ENCODE results near the gene MDC1. TPM values are rescaled to one million over a fixed set of nuclear protein-coding genes. Genes with fewer than 3 reads are reported as not detected.

Gene MDC1
- total RNA-seq, 2 donors from 2014 or later = 11.4 to 18.1 TPM

- Histone ChIP-seq H3K9me3 (no peaks in the 10 kb centered on the region), H3K36me3 (replicated peaks in 1 of 2; ENCODE audit: insufficient read depth in 1 of 2, low read depth in 2 of 2) (no peaks in the 10 kb centered on the region), H3K27me3 (no peaks in the 10 kb centered on the region), H3K4me3 (peak overlapping the region in 1 of 2 donors; percentile 68), H3K27ac (peak overlapping the region in 3 of 4 donors; percentile 90 to 98 (median 95)), H3K4me1 (peaks cover 69% of the 10 kb centered on the region)
- DNase-seq (no peak), ATAC-seq (no peak)
- TF ChIP-seq POLR2A (IDR thresholded peaks at IDR 0.05) = no peak
- TF ChIP-seq, protein P1, sequence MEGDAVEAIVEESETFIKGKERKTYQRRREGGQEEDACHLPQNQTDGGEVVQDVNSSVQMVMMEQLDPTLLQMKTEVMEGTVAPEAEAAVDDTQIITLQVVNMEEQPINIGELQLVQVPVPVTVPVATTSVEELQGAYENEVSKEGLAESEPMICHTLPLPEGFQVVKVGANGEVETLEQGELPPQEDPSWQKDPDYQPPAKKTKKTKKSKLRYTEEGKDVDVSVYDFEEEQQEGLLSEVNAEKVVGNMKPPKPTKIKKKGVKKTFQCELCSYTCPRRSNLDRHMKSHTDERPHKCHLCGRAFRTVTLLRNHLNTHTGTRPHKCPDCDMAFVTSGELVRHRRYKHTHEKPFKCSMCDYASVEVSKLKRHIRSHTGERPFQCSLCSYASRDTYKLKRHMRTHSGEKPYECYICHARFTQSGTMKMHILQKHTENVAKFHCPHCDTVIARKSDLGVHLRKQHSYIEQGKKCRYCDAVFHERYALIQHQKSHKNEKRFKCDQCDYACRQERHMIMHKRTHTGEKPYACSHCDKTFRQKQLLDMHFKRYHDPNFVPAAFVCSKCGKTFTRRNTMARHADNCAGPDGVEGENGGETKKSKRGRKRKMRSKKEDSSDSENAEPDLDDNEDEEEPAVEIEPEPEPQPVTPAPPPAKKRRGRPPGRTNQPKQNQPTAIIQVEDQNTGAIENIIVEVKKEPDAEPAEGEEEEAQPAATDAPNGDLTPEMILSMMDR (IDR thresholded peaks at IDR 0.05) = no peak
- 55 to 79% methylated on average over 19 to 29 of the region's 29 CpGs for WGBS, 2 donors
- intact Hi-C loops (cut with DNase I) = no loop called here
These were observed 31.7 kb downstream of the MDC1 start for GRCh38 chr6:30685157-30686008.

DNA sequence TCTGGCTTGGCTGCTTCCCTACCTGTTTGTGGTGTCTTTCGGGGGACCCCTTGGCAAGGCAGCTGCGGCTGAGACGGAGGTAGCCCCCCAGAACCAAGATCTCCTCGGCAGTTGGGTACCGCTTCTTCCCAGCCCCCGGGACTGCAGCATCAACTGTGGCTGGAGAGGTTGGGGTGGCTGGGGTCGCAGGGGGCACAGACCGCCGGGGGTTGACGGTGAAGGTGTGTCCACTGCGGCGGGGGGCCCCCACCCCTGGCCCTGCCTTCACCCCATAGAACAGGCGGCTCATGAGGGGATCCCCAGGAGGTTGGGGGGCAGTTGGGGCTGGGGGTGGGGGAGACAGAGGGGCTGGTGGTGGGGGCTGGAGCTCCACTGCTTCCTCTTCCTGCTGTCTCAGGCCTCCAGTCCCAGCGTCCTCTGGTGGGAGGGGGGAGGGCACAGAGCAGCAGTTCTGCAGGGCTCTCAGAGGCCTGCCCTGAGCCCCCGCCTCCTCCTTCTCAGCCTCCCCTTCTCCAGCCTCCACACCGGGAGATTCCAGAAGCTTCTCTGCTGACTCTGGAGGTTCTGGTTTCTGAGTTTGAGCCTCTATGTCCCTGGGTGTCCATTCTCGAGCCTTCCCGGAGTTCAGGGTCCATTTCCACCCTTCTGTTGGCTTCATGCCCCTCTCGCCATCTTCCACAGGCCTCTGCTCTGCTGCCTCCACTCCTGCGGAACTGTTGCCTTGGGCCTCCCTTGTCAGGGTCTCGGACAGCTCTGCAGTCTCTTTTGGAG, 32.5 kb downstream of the MDC1 start:
- H3K4me3 ChIP-seq = peak overlapping the region in 1 of 2 donors; percentile 17
- TF ChIP-seq, protein P1 (IDR thresholded peaks at IDR 0.05) = no peak
- no peak for TF ChIP-seq POLR2A (IDR thresholded peaks at IDR 0.05)
- 57 to 72% methylated on average over 13 to 19 of the region's 21 CpGs for WGBS, 2 donors
- no peaks in the 10 kb centered on the region for H3K36me3 ChIP-seq (replicated peaks in 1 of 2; ENCODE audit: insufficient read depth in 1 of 2, low read depth in 2 of 2)
- no peaks in the 10 kb centered on the region for H3K27me3 ChIP-seq
- peak in 1 of 4 donors; percentile 57 for DNase-seq
- H3K4me1 ChIP-seq = peaks cover 69% of the 10 kb centered on the region
- ATAC-seq = no peak
- H3K9me3 ChIP-seq = no peaks in the 10 kb centered on the region
- peak overlapping the region; percentile 47 to 98 (median 80) for H3K27ac ChIP-seq
- intact Hi-C loops (cut with DNase I) = loop anchor here (5.0 kb wide), 1 partner anchor 43 kb away; no protein-coding TSS in a partner anchor

DNA sequence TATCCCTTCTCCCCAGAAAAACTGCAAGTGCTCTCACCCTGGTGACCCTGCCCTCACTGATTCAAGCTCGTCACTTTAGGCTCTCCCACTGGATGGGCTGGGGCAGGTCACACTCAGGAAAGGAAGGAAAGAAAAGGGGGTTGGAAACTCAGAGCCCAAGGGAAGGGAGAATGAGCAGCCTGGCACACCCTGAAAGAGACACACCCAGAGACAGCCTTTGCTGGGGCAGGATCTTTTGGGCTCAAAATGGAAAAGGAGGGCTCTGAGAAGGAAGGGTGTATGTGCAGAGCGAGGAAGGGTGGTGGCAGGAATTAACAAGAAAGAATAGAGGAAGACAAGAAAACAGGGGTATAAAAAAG, 33.1 kb downstream of the MDC1 start:
- DNase-seq = no peak
- no peaks in the 10 kb centered on the region for H3K27me3 ChIP-seq
- H3K27ac ChIP-seq = peak overlapping the region in 3 of 4 donors; percentile 64 to 98 (median 95)
- peak overlapping the region in 1 of 2 donors; percentile 17 for H3K4me3 ChIP-seq
- intact Hi-C loops (cut with DNase I) = loop anchor here (5.0 kb wide), 1 partner anchor 43 kb away; no protein-coding TSS in a partner anchor
- no peak for TF ChIP-seq POLR2A (IDR thresholded peaks at IDR 0.05)
- TF ChIP-seq, protein P1 (IDR thresholded peaks at IDR 0.05) = no peak
- H3K4me1 ChIP-seq = peaks cover 69% of the 10 kb centered on the region
- H3K36me3 ChIP-seq (replicated peaks in 1 of 2; ENCODE audit: insufficient read depth in 1 of 2, low read depth in 2 of 2) = no peaks in the 10 kb centered on the region
- 31 to 43% methylated on average over 2 of the region's 2 CpGs for WGBS, 2 donors
- H3K9me3 ChIP-seq = no peaks in the 10 kb centered on the region
- ATAC-seq = no peak

GRCh38 chr6:30683183-30683979, 33.7 kb downstream of the MDC1 start:
- H3K9me3 ChIP-seq = no peaks in the 10 kb centered on the region
- H3K4me3 ChIP-seq = peak overlapping the region in 1 of 2 donors; percentile 17
- no peaks in the 10 kb centered on the region for H3K36me3 ChIP-seq (replicated peaks in 1 of 2; ENCODE audit: insufficient read depth in 1 of 2, low read depth in 2 of 2)
- peak overlapping the region; percentile 9 to 98 (median 80) for H3K27ac ChIP-seq
- TF ChIP-seq, protein P1 (IDR thresholded peaks at IDR 0.05) = no peak
- TF ChIP-seq POLR2A (IDR thresholded peaks at IDR 0.05) = no peak
- H3K4me1 ChIP-seq = peaks cover 69% of the 10 kb centered on the region
- ATAC-seq (no peak), DNase-seq (no peak)
- 39% methylated on average over 6 to 7 of the region's 7 CpGs for WGBS, 2 donors
- intact Hi-C loops (cut with DNase I) = loop anchor here (5.0 kb wide), 1 partner anchor 44 kb away; no protein-coding TSS in a partner anchor
- no peaks in the 10 kb centered on the region for H3K27me3 ChIP-seq

Measured in body of pancreas (tissue), 4 donors.